ENCODE measurements around the gene SRP9.
A peak's percentile ranks its signal among the peaks of the same experiment; 100 is the strongest.

SRP9 gene

GRCh38 chr1:225765982-225766674 is 11.5 kb upstream of the SRP9 start:
- Histone ChIP-seq H3K36me3 (ENCODE audit: control insufficient read depth in 2 of 2, insufficient read depth in 2 of 2, low read length in 2 of 2) (no peaks in the 10 kb centered on the region), H3K9ac (ENCODE audit: low read depth in 1 of 2, low read length in 2 of 2) (no peak overlapping the region), H3K27ac (ENCODE audit: low read depth in 2 of 2, low read length in 2 of 2) (peak overlapping the region in 1 of 2 donors; percentile 59), H3K27me3 (ENCODE audit: control insufficient read depth in 2 of 2, insufficient read depth in 2 of 2, low read length in 2 of 2) (no peaks in the 10 kb centered on the region), H3K4me1 (ENCODE audit: control insufficient read depth in 2 of 2, insufficient read depth in 2 of 2, low read length in 2 of 2) (peaks cover 4 to 11% of the 10 kb centered on the region in 2 donors), H3K9me3 (ENCODE audit: control insufficient read depth in 2 of 2, low read length in 2 of 2) (no peaks in the 10 kb centered on the region), H3K4me3 (ENCODE audit: low read length in 2 of 2) (no peak overlapping the region)

GRCh38 chr1:225766967-225767633 is 10.5 kb upstream of the SRP9 start:
- no peaks in the 10 kb centered on the region for H3K9me3 ChIP-seq (ENCODE audit: control insufficient read depth in 2 of 2, low read length in 2 of 2)
- no peaks in the 10 kb centered on the region for H3K36me3 ChIP-seq (ENCODE audit: control insufficient read depth in 2 of 2, insufficient read depth in 2 of 2, low read length in 2 of 2)
- H3K4me1 ChIP-seq (ENCODE audit: control insufficient read depth in 2 of 2, insufficient read depth in 2 of 2, low read length in 2 of 2) = peaks cover 8 to 14% of the 10 kb centered on the region in 2 donors
- peak overlapping the region in 1 of 2 donors; percentile 6 for H3K9ac ChIP-seq (ENCODE audit: low read depth in 1 of 2, low read length in 2 of 2)
- H3K4me3 ChIP-seq (ENCODE audit: low read length in 2 of 2) = no peak overlapping the region
- H3K27me3 ChIP-seq (ENCODE audit: control insufficient read depth in 2 of 2, insufficient read depth in 2 of 2, low read length in 2 of 2) = no peaks in the 10 kb centered on the region
- peak overlapping the region; percentile 59 to 69 for H3K27ac ChIP-seq (ENCODE audit: low read depth in 2 of 2, low read length in 2 of 2)

GRCh38 chr1:225767634-225768540 is 9.7 kb upstream of the SRP9 start:
- H3K36me3 ChIP-seq (ENCODE audit: control insufficient read depth in 2 of 2, insufficient read depth in 2 of 2, low read length in 2 of 2) = no peaks in the 10 kb centered on the region
- no peaks in the 10 kb centered on the region for H3K27me3 ChIP-seq (ENCODE audit: control insufficient read depth in 2 of 2, insufficient read depth in 2 of 2, low read length in 2 of 2)
- peaks cover 16 to 20% of the 10 kb centered on the region in 2 donors for H3K4me1 ChIP-seq (ENCODE audit: control insufficient read depth in 2 of 2, insufficient read depth in 2 of 2, low read length in 2 of 2)
- no peaks in the 10 kb centered on the region for H3K9me3 ChIP-seq (ENCODE audit: control insufficient read depth in 2 of 2, low read length in 2 of 2)
- H3K9ac ChIP-seq (ENCODE audit: low read depth in 1 of 2, low read length in 2 of 2) = peak overlapping the region in 1 of 2 donors; percentile 6
- peak overlapping the region; percentile 59 to 69 for H3K27ac ChIP-seq (ENCODE audit: low read depth in 2 of 2, low read length in 2 of 2)
- H3K4me3 ChIP-seq (ENCODE audit: low read length in 2 of 2) = no peak overlapping the region

GRCh38 chr1:225768662-225769426 is 8.8 kb upstream of the SRP9 start:
- H3K27me3 ChIP-seq (ENCODE audit: control insufficient read depth in 2 of 2, insufficient read depth in 2 of 2, low read length in 2 of 2) = no peaks in the 10 kb centered on the region
- peaks cover 18 to 20% of the 10 kb centered on the region in 2 donors for H3K4me1 ChIP-seq (ENCODE audit: control insufficient read depth in 2 of 2, insufficient read depth in 2 of 2, low read length in 2 of 2)
- H3K36me3 ChIP-seq (ENCODE audit: control insufficient read depth in 2 of 2, insufficient read depth in 2 of 2, low read length in 2 of 2) = no peaks in the 10 kb centered on the region
- no peak overlapping the region for H3K9ac ChIP-seq (ENCODE audit: low read depth in 1 of 2, low read length in 2 of 2)
- H3K9me3 ChIP-seq (ENCODE audit: control insufficient read depth in 2 of 2, low read length in 2 of 2) = no peaks in the 10 kb centered on the region
- H3K27ac ChIP-seq (ENCODE audit: low read depth in 2 of 2, low read length in 2 of 2) = no peak overlapping the region
- no peak overlapping the region for H3K4me3 ChIP-seq (ENCODE audit: low read length in 2 of 2)

- no peaks in the 10 kb centered on the region for H3K27me3 ChIP-seq (ENCODE audit: control insufficient read depth in 2 of 2, insufficient read depth in 2 of 2, low read length in 2 of 2)
- H3K27ac ChIP-seq (ENCODE audit: low read depth in 2 of 2, low read length in 2 of 2) = no peak overlapping the region
- H3K9ac ChIP-seq (ENCODE audit: low read depth in 1 of 2, low read length in 2 of 2) = no peak overlapping the region
- H3K9me3 ChIP-seq (ENCODE audit: control insufficient read depth in 2 of 2, low read length in 2 of 2) = no peaks in the 10 kb centered on the region
- H3K4me3 ChIP-seq (ENCODE audit: low read length in 2 of 2) = no peak overlapping the region
- H3K4me1 ChIP-seq (ENCODE audit: control insufficient read depth in 2 of 2, insufficient read depth in 2 of 2, low read length in 2 of 2) = peaks cover 18% of the 10 kb centered on the region in 2 donors
- no peaks in the 10 kb centered on the region for H3K36me3 ChIP-seq (ENCODE audit: control insufficient read depth in 2 of 2, insufficient read depth in 2 of 2, low read length in 2 of 2)
These were observed 7.9 kb upstream of the SRP9 start for GRCh38 chr1:225769687-225770086.

- H3K27ac ChIP-seq (ENCODE audit: low read depth in 2 of 2, low read length in 2 of 2) = no peak overlapping the region
These were observed 6.9 kb upstream of the SRP9 start for GRCh38 chr1:225770561-225771248.

GRCh38 chr1:225771661-225772322 is 5.8 kb upstream of the SRP9 start:
- H3K36me3 ChIP-seq (ENCODE audit: control insufficient read depth in 2 of 2, insufficient read depth in 2 of 2, low read length in 2 of 2) = no peaks in the 10 kb centered on the region
- H3K27me3 ChIP-seq (ENCODE audit: control insufficient read depth in 2 of 2, insufficient read depth in 2 of 2, low read length in 2 of 2) = no peaks in the 10 kb centered on the region
- H3K27ac ChIP-seq (ENCODE audit: low read depth in 2 of 2, low read length in 2 of 2) = peak overlapping the region; percentile 16 to 42
- H3K4me3 ChIP-seq (ENCODE audit: low read length in 2 of 2) = no peak overlapping the region
- no peaks in the 10 kb centered on the region for H3K9me3 ChIP-seq (ENCODE audit: control insufficient read depth in 2 of 2, low read length in 2 of 2)
- peak overlapping the region in 1 of 2 donors; percentile 28 for H3K9ac ChIP-seq (ENCODE audit: low read depth in 1 of 2, low read length in 2 of 2)
- peaks cover 18 to 21% of the 10 kb centered on the region in 2 donors for H3K4me1 ChIP-seq (ENCODE audit: control insufficient read depth in 2 of 2, insufficient read depth in 2 of 2, low read length in 2 of 2)

More at GRCh38 chr1:225770561-225771248, 6.9 kb upstream of the SRP9 start:
- H3K27me3 ChIP-seq (ENCODE audit: control insufficient read depth in 2 of 2, insufficient read depth in 2 of 2, low read length in 2 of 2) = no peaks in the 10 kb centered on the region
- peaks cover 18% of the 10 kb centered on the region in 2 donors for H3K4me1 ChIP-seq (ENCODE audit: control insufficient read depth in 2 of 2, insufficient read depth in 2 of 2, low read length in 2 of 2)
- H3K9ac ChIP-seq (ENCODE audit: low read depth in 1 of 2, low read length in 2 of 2) = no peak overlapping the region
- no peaks in the 10 kb centered on the region for H3K36me3 ChIP-seq (ENCODE audit: control insufficient read depth in 2 of 2, insufficient read depth in 2 of 2, low read length in 2 of 2)
- H3K9me3 ChIP-seq (ENCODE audit: control insufficient read depth in 2 of 2, low read length in 2 of 2) = no peaks in the 10 kb centered on the region
- no peak overlapping the region for H3K4me3 ChIP-seq (ENCODE audit: low read length in 2 of 2)

- Histone ChIP-seq H3K27me3 (ENCODE audit: control insufficient read depth in 2 of 2, insufficient read depth in 2 of 2, low read length in 2 of 2) (no peaks in the 10 kb centered on the region), H3K27ac (ENCODE audit: low read depth in 2 of 2, low read length in 2 of 2) (peak overlapping the region; percentile 32 to 42), H3K4me3 (ENCODE audit: low read length in 2 of 2) (no peak overlapping the region), H3K9me3 (ENCODE audit: control insufficient read depth in 2 of 2, low read length in 2 of 2) (no peaks in the 10 kb centered on the region), H3K36me3 (ENCODE audit: control insufficient read depth in 2 of 2, insufficient read depth in 2 of 2, low read length in 2 of 2) (no peaks in the 10 kb centered on the region), H3K9ac (ENCODE audit: low read depth in 1 of 2, low read length in 2 of 2) (peak overlapping the region; percentile 24 to 28), H3K4me1 (ENCODE audit: control insufficient read depth in 2 of 2, insufficient read depth in 2 of 2, low read length in 2 of 2) (peaks cover 18 to 27% of the 10 kb centered on the region in 2 donors)
These were observed 5.3 kb upstream of the SRP9 start for GRCh38 chr1:225772323-225772768.

GRCh38 chr1:225772848-225773247 is 4.8 kb upstream of the SRP9 start:
- Histone ChIP-seq H3K27me3 (ENCODE audit: control insufficient read depth in 2 of 2, insufficient read depth in 2 of 2, low read length in 2 of 2) (no peaks in the 10 kb centered on the region), H3K27ac (ENCODE audit: low read depth in 2 of 2, low read length in 2 of 2) (peak overlapping the region; percentile 32 to 42), H3K9me3 (ENCODE audit: control insufficient read depth in 2 of 2, low read length in 2 of 2) (no peaks in the 10 kb centered on the region), H3K4me3 (ENCODE audit: low read length in 2 of 2) (no peak overlapping the region), H3K4me1 (ENCODE audit: control insufficient read depth in 2 of 2, insufficient read depth in 2 of 2, low read length in 2 of 2) (peaks cover 17 to 25% of the 10 kb centered on the region in 2 donors), H3K36me3 (ENCODE audit: control insufficient read depth in 2 of 2, insufficient read depth in 2 of 2, low read length in 2 of 2) (no peaks in the 10 kb centered on the region), H3K9ac (ENCODE audit: low read depth in 1 of 2, low read length in 2 of 2) (no peak overlapping the region)

All from mucosa of rectum (tissue), 2 donors.